ES-I3 (cell line): ENCODE data around the gene BCO1.

ENCODE experiments used
- H3K36me3 ChIP-seq: 2 replicates; pipeline ENCODE4 v1.6.1; 2013; ENCODE audit warnings: mild to moderate bottlenecking, low read length, control low read depth, moderate library complexity; ENCODE audit not compliant: insufficient read depth
- H3K4me1 ChIP-seq: 2 replicates; pipeline ENCODE4 v1.6.1; 2013; ENCODE audit warnings: mild to moderate bottlenecking, control low read depth, low read length; ENCODE audit not compliant: insufficient read depth
- H3K9ac ChIP-seq: 2 replicates; pipeline ENCODE4 v1.6.1; 2013; ENCODE audit warnings: low read depth, mild to moderate bottlenecking, low read length, moderate library complexity
- H3K9me3 ChIP-seq: 2 replicates; pipeline ENCODE4 v1.6.1; 2013; ENCODE audit warnings: mild to moderate bottlenecking, low read length, moderate library complexity; ENCODE audit not compliant: control insufficient read depth, insufficient read depth

Gene BCO1

DNA sequence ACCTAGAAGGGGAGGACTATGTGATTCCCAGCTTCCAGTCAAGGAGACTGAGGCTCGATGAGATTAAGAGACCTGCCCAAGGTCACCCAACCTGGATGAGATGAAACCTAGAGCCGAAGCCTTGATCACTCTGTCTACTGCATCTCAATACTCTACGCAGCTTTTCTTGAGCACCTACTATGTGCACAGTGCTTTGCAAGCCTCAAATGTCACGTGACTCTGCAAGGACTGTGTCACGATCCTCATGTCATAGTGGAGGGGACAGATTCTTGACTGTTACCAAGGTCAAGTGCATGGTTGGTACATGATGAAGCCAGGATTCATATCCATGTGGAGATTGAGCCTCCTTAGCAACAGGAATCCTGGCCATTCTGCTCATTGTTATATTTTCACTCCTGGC is 14.7 kb downstream of the BCO1 start:
- H3K9me3 ChIP-seq = no peaks in the 10 kb centered on the region
- no peaks in the 10 kb centered on the region for H3K4me1 ChIP-seq
- H3K9ac ChIP-seq = no peak overlapping the region
- H3K36me3 ChIP-seq = no peaks in the 10 kb centered on the region

DNA sequence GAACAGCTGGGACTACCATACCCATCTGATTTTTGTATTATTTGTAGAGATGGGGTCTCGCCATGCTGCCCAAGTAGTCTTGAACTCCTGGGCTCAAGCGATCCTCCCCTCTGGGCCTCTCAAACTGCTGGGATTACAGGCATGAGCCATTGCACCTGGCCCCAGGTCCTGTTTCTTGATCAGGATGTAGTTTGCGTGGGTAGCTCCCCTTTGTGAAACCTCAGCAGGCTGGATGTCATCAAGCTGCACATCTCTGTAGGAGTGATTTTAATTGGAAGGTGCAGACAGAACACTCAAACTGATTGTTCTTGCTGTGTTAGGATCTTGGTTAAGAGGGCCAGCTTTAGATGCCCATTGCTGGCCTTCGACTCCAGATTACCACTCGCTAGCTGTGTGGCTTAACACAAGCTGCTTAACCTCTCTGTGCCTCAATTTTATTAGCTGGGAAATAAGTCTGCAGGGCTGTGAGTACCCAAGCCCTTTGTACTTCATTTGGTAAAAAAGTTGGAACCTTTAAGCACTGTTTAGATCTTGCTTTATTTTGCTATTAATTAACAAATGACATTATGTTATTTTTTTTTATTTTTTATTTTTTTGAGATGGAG is 16.5 kb downstream of the BCO1 start:
- H3K4me1 ChIP-seq = no peaks in the 10 kb centered on the region
- no peaks in the 10 kb centered on the region for H3K9me3 ChIP-seq
- H3K36me3 ChIP-seq = no peaks in the 10 kb centered on the region
- H3K9ac ChIP-seq = no peak overlapping the region

DNA sequence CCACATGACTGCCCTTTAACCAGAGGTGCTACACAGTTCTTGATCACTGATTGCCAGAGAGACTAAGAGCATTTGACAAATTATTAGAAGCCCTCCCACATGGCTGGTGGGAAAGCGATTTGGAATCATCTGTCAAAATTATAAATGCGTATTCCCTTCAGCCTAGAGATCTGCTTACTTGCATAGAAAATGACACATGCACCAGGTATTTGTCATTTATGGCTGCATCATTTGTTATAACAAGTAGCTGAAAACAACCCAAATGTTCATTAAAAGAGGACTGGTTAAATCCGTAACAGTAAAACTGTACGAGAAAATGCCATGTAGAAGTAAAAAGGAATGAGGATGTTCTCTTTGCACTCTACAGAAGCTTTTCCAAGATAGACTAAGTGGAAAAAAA is 21.4 kb downstream of the BCO1 start:
- H3K9ac ChIP-seq = no peak overlapping the region
- no peaks in the 10 kb centered on the region for H3K4me1 ChIP-seq
- H3K9me3 ChIP-seq = no peaks in the 10 kb centered on the region
- H3K36me3 ChIP-seq = no peaks in the 10 kb centered on the region

DNA sequence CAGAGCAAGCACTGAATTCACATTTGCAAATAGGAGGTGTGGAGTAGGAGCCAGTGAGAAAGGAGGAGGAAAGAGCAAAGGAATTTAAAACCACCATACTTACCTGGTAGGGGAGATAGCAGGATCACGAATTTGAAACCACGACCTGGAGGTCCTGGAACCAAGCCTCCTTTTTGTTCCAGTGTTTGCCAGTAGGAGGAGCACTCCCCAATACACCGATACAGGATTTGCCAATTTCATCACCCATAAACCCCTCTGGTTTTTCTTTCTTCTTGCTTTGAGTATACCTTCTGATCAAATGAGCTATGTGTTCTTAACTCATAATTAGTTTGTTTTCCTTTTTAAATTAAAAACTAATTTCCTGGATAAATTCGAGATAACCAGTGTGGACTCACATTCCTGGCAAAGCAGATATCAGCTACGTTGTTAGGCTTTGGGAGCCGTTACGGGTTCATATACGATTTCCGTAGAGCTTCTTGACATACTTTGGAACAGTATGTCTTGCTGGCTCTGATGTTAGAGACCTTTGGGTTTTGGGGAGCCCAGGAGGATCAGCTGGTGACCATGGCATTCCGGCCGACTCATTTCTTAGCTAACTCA is 22.7 kb downstream of the BCO1 start:
- no peaks in the 10 kb centered on the region for H3K36me3 ChIP-seq
- H3K9me3 ChIP-seq = no peaks in the 10 kb centered on the region
- no peak overlapping the region for H3K9ac ChIP-seq
- H3K4me1 ChIP-seq = no peaks in the 10 kb centered on the region

DNA sequence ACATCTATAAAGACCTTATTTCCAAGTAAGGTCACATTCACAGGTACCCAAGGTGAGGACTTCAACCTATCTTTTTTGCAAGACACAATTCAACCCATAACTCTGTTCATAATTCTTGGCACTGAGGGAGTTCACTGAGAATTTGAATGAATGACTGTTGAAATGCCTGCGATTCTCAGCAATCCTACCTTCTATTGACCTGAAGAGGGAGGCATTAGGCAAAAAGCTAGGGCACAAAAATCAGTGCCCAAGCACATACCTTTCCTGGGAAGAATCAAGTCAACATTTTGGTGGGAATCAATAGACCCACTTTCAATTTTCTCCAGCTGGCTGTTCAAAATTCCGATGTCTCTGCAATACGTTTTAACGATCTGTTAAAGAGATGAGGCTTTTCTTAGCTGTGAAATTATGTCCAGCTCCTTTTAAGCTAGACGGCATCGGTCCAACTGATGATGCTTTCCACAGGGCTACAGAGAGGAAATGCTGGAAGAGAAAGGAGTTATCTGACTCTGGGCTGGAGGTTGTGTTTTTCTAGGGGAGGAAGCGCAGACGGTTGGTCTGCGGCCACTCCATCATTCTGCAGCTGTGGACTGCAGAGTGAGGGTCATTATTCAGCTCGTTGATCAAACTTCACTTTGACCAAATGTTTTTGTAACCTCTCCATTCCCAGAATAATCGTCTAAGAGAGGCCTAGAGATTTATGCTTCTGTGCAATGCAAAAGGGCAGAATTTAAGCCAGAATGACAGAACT is 25.2 kb downstream of the BCO1 start:
- no peaks in the 10 kb centered on the region for H3K4me1 ChIP-seq
- H3K9ac ChIP-seq = no peak overlapping the region
- H3K9me3 ChIP-seq = no peaks in the 10 kb centered on the region
- H3K36me3 ChIP-seq = no peaks in the 10 kb centered on the region

DNA sequence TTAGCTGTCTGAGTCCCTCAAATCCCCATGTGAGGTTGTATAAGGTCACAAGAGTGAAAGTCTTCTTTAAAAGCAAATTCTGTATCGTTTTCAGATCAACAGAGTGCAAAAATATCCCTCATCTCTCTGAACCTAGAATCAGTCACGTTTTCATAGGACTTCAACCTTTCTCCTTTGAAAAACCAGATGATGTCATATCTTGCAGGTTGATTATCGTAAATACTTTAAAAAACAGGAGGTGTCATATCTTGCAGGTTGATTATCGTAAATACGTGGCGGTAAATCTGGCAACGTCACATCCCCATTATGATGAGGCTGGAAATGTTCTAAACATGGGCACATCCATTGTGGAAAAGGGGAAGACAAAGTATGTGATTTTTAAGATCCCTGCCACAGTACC is 25.9 kb downstream of the BCO1 start:
- Histone ChIP-seq H3K4me1 (no peaks in the 10 kb centered on the region), H3K9me3 (no peaks in the 10 kb centered on the region), H3K36me3 (no peaks in the 10 kb centered on the region), H3K9ac (no peak overlapping the region)

DNA sequence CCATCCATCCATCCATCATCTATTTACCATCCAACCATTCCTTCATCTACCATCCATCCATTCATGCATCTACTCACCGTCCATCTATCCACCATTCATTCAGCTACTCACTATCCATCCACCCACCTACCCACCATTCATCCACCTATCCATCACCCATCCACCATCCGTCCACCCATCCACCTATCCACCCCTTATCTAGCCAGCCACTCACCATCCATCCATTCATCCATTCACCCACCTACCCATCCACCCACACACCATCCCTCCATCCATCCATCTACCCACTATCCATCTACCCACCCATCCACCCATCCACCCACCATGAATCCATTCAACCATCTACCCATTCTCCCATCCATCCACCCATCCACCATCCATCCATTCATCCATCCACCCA is 26.6 kb downstream of the BCO1 start:
- H3K9ac ChIP-seq = no peak overlapping the region
- H3K9me3 ChIP-seq = no peaks in the 10 kb centered on the region
- H3K36me3 ChIP-seq = no peaks in the 10 kb centered on the region
- H3K4me1 ChIP-seq = no peaks in the 10 kb centered on the region

DNA sequence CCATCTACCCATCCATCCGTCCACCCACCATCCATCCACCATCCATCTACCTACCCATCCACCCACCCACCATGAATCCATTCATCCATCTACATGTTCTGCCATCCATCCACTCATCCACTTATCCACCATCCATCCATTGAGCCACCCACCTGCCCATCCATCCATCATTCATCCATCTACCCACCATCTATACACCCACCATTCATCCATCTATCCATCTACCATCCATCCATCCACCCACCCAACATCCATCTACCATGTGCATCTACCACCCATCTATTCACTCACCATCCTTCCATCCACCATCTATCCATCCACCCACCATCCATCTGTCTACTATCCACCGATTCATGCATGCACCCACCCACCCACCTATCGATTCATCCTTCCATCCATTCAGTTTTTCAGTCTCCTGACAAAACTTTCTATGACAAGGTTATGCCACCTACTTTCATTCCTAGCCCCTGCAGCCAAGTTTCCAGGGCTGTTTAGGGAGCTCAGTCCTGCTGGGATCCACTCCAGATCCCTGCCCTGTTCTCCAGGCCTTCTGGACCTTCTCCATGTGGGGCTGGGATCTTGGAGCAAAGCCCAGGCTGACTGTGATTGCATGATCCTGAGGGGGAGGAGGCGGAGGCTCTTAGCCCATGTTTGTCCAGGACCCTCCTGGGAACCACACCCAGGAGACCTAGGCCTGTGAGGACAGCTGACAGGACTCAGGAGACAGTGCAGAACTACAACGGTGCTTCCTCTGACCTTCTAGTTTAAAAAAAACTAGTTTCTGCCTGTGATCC is 27.4 kb downstream of the BCO1 start:
- no peak overlapping the region for H3K9ac ChIP-seq
- no peaks in the 10 kb centered on the region for H3K36me3 ChIP-seq
- no peaks in the 10 kb centered on the region for H3K4me1 ChIP-seq
- no peaks in the 10 kb centered on the region for H3K9me3 ChIP-seq

DNA sequence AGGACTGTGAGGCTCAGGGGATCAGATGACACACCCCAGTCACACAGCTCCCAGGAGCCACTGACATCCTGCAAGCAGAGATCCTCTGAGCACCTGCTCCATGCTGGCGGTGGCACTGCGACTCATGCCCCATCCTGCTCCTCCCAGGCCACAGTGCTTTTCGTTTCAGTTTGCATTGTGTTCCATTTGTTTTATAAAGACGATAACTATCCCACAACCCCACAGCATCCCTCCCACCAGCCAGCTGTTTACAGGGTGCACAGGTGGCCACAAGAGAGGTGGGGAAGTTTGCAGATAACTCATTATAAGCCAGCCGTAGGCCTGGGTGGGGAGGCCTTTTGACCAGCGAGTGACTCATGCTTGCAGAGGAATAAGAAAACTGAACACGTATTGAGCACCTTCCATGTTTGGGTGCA is 28.2 kb downstream of the BCO1 start:
- Histone ChIP-seq H3K9ac (no peak overlapping the region), H3K9me3 (no peaks in the 10 kb centered on the region)

DNA sequence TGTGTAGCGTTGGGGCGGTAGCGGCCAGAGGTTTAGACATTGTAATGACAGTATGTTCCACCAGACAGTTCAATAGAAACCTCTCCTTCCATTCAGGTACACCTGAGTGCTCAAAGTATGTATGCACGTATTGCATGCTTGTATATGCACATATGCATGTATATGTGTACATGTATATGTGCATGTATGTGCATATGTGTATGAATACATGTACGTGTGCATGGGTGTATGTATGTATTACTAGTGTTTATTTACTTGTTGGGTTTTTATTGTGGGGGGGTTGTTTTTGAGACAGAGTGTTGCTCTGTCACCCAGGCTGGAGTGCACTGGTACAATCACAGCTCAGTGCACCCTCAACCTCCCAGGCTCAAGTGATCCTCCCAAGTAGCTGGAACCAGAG is 30.0 kb downstream of the BCO1 start:
- H3K9ac ChIP-seq = no peak overlapping the region
- no peaks in the 10 kb centered on the region for H3K4me1 ChIP-seq
- no peaks in the 10 kb centered on the region for H3K36me3 ChIP-seq
- H3K9me3 ChIP-seq = no peaks in the 10 kb centered on the region

More for the DNA sequence above, 28.2 kb downstream of the BCO1 start:
- H3K36me3 ChIP-seq = no peaks in the 10 kb centered on the region
- no peaks in the 10 kb centered on the region for H3K4me1 ChIP-seq

DNA sequence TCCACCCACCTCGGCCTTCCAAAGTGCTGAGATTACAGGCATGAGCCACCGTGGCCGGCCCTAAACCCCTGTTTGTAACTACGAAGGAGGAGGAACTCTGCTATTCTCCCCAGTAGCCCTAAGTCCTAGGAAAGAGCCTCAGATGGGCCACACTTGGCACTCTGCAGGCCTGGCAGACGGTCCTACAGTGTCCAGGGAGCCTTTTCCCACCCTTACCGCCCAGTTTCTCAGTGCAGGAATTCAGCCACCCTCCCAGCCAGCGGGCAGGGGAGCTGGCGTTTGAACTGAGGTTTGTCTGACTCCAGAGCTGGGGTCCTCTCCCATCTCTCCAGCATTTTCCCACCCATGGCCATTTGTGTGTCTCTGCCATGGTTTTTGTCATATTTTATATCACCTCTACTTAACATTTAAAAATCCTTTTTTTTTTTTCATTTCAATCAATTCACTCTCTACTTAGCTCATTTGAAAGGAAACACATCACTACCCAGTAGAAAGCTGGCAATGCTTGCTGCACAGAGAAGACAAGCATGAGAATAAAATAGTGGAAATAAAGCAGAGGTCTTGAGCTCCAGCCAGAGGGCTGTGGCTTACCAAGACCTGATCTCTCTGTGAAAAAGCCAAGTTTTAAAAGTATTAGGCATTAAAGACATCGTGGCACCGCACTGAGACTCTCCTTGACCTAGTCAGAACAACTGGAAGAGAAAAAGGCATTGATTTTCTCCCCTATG is 34.9 kb downstream of the BCO1 start:
- no peaks in the 10 kb centered on the region; the same call in 1 of the 2 replicates for H3K4me1 ChIP-seq
- no peak overlapping the region for H3K9ac ChIP-seq
- no peaks in the 10 kb centered on the region for H3K36me3 ChIP-seq
- H3K9me3 ChIP-seq = no peaks in the 10 kb centered on the region

DNA sequence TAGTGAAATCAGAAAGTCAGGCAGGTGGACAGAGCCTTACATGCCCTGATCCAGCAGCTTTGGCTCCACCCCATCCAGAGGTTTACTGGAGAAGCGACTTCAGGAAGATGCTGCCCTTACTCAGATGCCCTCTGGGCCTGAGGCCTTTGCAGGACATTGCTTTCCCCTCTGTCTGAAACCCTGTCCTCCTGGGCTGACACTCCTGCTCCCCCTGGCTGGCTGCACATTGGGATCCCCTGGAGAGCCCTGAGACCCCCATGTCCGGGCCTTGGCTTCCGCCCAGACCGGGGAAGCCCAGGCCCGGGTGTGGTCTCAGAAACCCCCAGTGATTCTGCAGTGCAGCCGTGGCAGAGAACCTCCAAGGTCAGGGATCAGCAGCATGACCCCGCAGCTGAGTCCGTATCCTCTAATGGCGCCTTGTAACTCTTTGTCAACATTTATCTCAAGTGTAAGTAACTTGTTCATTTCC is 36.6 kb downstream of the BCO1 start:
- no peaks in the 10 kb centered on the region; the same call in 1 of the 2 replicates for H3K4me1 ChIP-seq
- H3K9ac ChIP-seq = no peak overlapping the region
- no peaks in the 10 kb centered on the region for H3K9me3 ChIP-seq
- H3K36me3 ChIP-seq = no peaks in the 10 kb centered on the region

DNA sequence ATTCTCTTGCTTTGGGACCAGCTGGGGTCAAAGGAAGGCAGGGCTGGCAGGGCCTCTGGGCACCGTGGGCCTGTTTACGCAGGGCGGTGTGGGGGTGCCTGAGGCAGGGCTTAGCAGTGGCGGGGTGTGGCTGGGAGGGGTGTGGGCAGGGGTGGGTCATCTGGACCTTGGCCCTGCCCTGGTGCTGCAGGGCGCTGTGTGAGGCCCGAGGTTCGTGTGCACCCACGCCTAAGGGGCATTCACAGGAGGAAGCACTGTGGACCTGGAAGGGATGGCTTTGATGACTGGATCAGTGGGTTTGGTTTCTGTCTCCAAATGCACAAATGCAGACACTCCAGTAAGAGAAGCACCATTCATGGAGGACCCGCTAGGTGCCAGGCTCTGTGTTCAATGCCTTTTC is 37.3 kb downstream of the BCO1 start:
- H3K9me3 ChIP-seq = no peaks in the 10 kb centered on the region
- no peaks in the 10 kb centered on the region for H3K36me3 ChIP-seq
- no peak overlapping the region for H3K9ac ChIP-seq
- H3K4me1 ChIP-seq = no peaks in the 10 kb centered on the region; the same call in 1 of the 2 replicates

DNA sequence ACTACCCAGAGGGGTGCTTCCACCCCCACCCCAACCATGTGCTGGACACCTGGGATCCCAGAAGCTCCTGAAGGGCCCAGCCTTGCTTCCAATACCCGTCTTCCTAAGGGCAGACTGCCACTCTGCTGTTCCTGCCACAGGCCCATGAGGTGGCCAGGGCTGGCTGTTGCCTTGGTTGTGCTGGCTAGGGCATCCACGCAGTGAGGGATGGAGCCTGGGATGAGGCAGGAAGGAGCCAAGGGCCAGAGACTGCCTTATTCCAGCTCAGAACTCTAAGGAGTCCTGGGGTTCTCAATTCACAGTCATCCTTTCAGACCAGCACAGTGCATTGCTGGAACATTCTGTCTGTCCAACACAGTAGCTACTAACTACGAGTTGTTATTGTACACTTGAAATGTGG is 37.8 kb downstream of the BCO1 start:
- Histone ChIP-seq H3K9me3 (no peaks in the 10 kb centered on the region), H3K36me3 (no peaks in the 10 kb centered on the region), H3K9ac (no peak overlapping the region), H3K4me1 (no peaks in the 10 kb centered on the region; the same call in 1 of the 2 replicates)
